HG03521 (cell line): Measurements from ENCODE around the gene FTCD.
"Not testable (repeated sequence)": the region's sequence is repeated elsewhere in the genome, so short reads cannot be mapped to it uniquely, and the experiment has no call there.

Source experiments
- ATAC-seq: cut with Tn5 transposase; IDR thresholded peaks from one replicate; pipeline ENCODE4 v1.9.1; 2021; ENCODE audit warnings: mild to moderate bottlenecking, moderate library complexity; ENCODE audit not compliant: unreplicated experiment

FTCD gene

DNA sequence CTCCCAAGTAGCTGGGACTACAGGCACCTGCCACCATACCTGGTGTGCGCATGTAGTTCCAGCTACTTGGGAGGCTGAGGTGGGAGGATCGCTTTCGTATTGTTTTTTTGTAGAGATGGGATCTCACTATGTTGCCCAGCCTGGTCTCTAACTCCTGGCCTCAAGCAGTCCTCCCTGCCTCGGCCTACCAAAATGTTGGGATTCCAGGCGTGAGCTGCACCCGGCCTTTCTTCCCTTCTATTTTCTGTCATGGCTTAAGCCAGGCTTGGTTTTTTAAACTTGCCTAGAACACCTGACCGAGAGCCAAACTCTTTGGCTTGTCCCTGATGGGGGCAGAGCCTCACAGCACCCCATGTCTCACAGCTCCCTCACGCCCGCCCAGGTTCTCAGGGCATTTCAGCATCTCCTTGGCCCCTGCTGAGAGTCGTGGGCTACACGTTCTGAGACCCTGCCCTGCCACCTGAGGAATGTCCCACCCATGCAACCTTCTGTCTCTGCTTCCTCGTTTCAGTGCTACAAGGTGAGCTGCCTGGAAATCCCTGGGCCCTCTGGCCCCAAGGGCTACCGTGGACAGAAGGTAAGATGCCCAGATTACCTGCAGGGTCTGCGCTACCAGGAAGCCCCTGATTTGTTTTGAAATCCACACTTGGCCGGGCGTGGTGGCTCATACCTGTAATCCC, 41.7 kb downstream of the FTCD start:
- ATAC-seq = no peak

DNA sequence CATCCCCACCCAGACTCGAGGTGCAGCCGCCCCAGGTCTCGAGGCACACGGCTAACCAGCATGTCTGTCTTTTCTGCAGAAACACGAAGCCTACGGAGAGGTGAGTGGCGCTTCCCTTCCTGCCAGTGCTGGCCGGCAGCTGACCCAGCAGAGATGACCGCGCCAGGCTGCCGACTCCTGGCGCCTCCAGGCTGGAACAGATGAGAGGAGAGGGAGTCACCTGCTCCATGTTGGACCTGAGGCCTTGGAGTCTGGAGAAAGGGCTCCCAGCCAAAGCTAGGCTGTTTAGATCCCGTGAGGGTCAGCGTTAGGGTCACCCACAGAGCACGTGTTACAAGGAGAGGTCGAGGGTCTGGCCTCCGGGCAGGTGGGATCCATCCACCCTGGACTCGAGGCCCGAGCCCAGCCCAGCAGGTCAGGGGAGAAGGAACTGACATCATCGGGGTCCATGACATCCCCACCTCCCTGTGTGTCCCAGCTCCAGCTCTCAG, 42.6 kb downstream of the FTCD start:
- no peak for ATAC-seq

DNA sequence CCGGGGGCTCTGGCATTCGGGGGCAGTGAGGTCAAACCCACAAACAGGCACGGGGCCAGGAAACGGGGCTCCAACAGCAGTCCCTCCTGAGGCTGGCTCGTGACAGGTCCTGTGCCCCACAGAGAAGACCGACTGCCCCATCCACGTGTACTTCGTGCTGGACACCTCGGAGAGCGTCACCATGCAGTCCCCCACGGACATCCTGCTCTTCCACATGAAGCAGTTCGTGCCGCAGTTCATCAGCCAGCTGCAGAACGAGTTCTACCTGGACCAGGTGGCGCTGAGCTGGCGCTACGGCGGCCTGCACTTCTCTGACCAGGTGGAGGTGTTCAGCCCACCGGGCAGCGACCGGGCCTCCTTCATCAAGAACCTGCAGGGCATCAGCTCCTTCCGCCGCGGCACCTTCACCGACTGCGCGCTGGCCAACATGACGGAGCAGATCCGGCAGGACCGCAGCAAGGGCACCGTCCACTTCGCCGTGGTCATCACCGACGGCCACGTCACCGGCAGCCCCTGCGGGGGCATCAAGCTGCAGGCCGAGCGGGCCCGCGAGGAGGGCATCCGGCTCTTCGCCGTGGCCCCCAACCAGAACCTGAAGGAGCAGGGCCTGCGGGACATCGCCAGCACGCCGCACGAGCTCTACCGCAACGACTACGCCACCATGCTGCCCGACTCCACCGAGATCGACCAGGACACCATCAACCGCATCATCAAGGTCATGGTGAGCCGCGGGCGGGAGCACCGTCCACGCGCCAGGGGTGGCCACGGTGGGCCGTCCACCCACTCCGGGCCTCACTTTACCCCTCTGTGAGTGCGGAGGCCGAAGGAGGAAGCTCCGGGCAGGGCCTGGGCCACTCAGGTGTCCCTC, 43.3 kb downstream of the FTCD start:
- no peak for ATAC-seq

DNA sequence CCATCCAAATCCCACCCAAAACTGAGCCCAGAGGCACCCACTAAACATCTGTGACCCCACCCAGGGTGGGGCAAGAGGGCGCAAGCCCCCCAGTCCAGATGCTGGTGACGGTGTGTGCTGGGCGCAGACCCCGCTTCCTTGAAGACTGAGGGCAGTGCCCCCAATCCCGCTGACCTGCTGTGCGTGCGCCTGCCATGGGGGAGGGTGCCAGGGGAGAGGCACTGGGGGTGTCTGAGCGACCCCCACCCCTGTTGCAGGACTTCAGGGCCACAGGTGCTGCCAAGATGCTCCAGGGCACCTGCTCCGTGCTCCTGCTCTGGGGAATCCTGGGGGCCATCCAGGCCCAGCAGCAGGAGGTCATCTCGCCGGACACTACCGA, 44.2 kb downstream of the FTCD start:
- ATAC-seq = no peak

DNA sequence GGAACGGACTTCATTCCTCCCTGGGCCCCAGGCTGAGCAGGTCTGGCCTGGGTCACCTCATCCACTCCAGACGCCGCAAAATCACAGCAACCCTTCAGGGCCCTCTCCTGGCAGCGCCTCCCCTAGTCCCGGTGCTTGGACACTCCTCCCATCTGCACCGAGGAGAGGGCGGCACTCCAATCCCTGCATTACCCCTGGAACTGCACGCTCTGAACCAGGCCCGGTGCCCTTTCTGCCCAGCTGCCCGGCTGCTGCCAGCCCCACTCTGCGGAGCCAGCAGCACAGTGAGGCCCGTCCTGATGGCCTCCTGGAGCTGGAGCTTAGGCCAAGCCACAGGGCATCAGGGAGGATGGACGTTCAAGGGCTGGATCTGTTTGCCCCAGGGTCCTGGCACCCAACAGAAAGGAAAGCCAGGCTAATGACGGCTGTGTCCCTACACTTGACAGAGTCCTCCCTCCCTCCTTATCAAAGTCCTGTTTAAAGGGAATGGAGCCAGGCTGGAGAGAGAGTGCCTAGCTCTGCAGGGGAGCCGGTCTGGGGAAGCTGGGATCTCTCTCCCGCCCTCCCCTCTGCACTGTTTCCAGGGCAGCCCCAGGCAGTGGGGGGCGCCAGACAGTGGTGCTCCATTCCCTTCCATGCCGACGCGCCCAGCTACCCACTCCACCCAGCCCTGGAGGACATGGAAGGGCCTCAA, 44.7 kb downstream of the FTCD start:
- no peak for ATAC-seq

DNA sequence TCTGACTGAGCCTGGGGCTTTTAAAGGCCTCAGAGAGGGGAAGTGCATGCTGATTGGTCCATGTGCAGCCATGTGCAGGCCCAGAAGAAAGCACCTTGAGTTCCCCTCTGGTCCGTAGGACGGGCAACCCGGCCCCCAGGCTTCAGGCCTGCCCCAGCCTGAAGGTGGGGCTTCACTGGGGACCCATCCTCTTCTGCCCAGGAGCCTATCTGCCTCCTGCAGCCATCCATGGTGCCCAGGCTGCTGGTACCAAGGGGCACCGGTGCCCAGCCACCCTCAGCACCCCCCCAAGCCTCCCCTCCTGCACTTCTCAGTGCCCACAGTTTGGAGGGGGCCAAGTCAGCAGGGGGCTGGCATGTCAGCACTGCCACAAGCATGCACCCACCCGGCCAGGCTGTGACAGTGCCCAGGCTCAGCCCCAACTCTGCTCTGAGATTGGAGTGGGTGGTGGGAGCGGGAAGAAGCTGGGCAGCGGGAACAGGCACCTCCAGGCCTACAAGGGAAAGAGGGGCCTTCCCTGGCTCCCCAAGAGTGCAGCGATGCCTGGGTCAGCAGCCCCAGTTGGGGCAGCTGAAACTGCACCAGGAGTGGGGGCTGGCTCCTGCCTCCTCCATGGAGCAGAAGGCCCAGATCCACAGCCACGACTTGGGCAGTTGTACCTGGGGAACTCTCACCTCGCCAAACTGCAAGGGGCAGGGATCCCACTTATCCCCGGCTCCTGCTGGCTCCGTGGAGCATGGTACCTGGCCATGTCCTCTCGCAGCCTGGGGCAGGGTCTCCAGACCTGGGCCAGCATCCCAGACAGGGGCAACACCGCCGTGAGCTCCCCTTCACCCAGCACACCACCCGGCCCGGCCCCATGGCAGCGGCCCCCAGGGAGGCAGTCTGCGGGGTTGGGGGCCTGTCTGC, 45.8 kb downstream of the FTCD start:
- ATAC-seq = no peak

DNA sequence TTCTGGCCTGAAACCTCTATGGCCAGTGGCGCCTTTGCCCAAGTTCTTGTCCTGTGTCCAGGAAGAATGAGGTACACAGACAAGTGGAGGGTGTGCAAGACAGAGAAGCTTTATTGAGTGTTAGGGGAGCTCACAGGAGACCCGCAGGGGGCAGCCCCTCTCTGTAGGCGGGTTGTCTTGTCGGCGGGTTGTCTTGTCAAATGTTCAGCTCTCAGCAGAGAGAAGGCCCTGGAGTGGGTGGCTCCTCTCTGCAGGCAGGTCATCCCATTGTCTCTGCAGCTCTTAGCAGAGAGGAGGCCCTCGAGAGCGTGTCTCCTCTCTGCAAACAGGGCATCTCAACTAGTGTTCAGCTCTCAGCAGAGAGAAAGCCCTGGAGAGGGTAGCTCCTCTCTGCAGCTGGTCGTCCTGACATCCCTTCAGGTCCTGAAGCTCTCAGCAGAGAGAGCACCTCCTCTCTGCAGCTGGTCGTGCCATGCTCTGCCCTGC, 46.5 kb downstream of the FTCD start:
- ATAC-seq = no peak

DNA sequence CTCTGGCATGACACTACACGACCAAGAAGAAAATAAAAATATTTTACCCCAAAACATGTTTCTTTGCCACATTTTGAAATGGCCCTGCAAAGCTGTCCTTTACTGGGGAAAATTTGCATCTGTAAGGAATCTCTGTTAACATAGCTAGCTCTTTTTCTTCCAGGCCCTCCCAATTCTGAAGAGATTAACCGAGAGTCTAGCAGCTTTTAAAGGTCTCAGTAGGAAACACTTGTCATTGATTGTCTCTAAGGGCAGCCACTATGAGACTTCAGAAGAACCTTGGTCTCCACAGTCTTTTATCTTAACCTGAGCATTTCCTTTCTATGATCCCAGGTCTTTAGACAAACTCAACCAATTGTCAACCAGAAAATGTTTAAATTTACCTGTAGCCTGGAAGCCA, 48.0 kb downstream of the FTCD start:
- ATAC-seq = not testable (repeated sequence)

DNA sequence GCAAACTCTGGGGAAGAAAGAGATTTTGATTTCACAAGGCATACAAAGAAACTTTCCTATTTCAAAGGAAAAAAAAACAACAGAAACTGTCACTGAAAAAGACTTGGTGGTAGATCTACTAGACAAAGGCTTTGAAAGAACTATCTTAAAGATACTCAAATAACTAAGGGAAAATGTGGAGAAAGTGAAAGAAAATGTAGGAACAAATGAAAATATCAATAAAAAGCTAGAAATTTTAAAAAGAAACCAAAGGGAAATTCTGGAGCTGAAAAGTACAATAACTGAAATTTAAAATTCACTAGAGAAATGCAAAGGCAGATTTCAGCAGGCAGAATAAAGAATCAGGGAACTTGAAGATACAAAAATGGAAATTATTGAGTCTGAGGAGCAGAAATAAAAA, 51.3 kb downstream of the FTCD start:
- no peak for ATAC-seq

DNA sequence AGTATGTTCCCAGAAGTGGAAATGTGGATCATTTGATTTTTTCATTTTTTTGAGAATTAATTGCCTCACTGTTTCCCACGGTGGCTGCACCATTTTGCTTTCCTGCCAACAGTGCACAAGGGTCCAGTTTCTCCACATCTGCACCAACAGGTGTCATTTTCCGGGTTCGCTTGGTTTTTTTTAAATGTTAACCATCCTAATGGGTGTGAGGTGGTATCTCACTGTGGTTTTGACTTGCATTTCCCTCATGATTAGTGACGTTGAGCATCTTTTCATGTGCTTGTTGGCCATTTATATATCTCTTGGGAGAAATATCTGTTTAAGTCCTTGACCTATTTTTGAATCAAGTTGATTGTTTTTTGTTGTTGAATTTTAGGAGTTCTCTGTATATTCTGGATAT, 54.5 kb downstream of the FTCD start:
- ATAC-seq = no peak

DNA sequence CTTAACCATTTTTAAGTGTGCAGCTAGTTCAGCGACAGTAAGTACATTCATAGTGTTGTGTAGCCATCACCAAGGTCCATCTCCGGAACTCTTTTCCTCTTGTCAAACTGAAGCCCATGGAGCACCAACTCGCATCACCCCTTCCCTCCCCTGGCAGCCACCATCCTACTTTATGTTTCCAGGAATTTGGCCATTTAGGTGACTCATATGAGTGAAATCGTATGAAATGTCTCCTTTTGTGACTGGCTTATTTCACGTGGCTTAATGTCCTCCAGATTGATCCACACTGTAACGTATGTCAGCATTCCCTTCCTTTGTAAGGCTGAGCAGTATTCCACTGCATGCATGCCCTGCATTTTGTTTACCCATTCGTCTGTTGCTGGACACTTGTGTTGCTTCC, 55.0 kb downstream of the FTCD start:
- no peak for ATAC-seq

DNA sequence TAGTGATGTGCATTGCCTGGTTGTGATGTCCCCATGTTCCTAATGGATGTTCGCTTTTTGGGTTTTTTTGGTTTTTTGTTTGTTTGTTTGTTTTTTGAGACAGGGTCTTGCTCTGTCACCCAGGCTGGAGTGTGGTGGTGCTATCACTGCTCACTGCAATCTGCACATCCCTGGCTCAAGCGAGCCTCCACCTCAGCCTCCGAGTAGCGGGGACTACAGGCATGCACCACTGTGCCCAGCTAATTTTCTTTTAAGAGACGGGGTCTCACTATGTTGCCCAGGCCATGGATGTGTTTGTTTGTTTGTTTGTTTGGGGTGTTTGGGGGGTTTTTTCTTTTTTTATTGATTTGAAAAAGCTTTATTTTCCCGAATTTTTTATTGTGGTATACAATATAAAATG, 55.4 kb downstream of the FTCD start:
- no peak for ATAC-seq

DNA sequence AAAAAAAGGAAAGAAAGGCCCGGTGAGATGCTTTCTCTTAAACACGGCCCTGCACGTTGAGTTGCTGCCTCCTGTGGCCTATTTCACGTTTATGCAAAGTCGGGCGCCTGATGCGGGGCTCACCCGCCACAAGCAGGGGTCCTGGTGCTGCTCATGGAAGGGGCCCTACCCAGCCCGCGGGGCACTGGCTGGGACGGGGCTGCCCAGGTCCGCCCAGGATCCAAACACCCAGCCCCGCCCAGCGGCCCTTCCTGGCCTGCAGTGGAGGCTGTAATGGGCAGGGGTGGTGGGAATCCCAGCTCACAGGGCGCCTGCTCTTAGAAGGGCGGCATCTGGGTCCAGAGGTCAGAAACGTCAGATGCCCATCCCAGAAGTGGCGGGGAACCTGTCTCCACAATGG, 55.9 kb downstream of the FTCD start:
- no peak for ATAC-seq

DNA sequence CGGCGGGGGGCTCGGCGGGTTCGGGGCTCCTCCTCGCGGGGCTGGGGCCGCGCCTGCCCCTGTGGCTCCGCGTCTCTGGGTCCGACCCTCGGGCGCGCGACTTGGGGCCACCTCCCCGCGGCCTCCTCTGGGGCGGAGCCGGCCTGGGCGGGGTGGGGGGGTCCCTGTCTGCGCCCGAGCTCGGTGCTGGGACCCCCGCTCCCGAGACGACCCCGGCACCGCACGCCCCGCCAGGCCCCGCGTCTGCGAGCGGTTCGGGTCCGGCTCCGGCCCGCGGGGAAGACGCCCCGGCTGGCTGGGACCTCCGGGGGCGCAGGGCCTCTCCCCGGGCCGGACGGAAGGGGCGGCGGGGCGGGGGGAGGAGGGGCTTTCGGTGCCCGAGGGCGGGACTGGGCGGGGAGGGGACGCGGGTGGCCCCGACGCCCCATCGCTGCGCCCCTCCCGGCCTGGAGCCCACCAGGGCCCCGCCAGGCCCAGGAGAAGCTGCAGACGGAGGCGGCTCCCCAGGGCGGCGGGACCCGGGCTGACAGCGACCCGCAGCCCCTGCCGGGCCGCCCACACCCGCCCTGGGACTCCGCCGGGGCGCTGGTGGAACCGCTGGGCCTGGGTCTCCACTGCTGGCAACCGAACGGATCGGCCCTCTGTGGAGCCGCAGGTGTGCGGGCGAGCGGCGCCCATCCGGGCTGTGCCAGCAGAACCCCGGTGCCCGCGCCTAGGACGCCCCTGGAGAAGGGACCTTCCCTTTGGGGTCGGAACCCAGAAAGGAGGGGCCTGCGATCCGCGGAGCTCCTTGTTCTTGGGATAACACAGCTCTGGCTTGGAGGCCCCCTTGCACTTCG, 56.9 kb downstream of the FTCD start:
- ATAC-seq = no peak

DNA sequence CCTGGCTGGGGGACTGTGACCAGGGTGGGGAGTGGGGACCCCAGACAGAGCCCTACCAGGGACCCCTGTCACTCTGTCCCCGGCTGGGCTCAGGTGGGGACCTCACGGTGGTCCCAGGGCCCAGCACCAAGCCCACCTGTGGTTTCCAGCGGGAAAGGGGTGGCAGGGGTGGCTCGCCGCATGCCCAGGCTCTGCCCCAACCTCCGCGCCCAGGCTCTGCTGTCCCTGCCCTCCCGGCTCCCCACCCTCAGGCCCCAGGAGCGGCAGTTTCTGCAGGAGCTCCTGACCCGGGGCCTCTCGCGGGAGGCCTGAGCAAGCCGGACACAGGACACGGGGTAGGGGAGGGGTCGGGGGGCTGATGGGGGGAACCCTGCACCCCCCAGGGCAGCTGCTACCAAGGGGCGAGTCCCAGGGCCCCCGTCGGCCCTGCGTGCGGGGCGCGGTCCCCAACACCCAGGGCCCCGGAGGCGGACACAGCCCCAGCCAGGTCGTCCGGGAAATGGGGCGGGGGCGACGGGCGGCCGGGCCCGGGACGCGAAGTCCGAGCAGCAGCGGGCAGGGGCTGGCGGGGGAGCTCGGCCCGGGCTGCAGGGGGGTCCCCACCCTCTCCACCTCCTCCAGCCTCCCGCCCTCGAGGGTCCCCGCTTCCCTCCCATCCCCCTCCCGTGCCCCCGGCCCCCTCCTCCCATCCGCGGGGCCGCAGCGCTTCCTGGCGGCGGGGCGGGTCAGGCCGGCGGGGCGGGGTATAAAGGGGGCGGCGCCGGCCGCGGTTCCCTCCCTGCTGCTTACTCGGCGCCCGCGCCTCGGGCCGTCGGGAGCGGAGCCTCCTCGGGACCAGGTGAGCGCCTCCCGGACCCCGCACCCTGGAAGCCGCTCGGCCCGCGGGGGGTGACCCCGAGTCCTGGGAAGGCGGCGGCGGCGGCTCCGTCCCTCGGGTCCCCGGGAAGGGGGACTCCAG, 57.8 kb downstream of the FTCD start, which contains the start of gene COL6A2:
Gene COL6A2, plus strand, starts transcription at position 777 of the 958 bp plus-strand sequence.
- ATAC-seq = no peak

DNA sequence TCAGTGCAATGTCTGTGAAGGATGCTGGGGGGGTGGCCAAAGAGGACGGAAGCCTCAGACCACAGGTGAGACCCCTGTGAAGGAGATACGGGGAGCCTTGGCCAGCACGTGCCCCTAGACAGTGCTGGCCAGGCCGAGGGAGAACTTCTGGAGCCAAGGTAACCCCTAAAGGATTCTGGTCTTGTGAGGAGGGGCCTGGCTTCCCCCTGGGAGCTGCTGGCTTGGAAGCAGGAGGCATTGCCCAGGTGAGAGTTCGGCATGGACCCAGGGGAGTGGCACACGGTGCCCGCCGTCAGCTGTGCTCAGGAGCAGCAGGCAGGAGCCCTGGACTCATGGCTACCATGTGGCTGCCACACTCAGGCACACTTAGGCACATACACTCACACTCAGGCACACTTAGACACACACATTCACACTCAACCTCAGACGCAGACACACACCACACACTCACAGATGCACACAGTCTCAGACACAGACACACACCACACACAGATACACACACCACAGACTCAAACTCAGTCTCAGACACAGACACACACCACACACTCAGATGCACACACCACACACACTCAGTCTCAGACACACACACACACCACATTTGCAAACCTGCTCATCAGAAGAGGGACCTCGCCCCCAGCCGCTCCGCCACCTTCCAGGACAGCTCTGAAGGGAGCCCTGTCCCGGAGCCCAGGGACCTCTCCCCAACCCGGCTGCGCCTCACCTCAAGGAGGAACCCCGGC, 58.6 kb downstream of the FTCD start:
- ATAC-seq = no peak

DNA sequence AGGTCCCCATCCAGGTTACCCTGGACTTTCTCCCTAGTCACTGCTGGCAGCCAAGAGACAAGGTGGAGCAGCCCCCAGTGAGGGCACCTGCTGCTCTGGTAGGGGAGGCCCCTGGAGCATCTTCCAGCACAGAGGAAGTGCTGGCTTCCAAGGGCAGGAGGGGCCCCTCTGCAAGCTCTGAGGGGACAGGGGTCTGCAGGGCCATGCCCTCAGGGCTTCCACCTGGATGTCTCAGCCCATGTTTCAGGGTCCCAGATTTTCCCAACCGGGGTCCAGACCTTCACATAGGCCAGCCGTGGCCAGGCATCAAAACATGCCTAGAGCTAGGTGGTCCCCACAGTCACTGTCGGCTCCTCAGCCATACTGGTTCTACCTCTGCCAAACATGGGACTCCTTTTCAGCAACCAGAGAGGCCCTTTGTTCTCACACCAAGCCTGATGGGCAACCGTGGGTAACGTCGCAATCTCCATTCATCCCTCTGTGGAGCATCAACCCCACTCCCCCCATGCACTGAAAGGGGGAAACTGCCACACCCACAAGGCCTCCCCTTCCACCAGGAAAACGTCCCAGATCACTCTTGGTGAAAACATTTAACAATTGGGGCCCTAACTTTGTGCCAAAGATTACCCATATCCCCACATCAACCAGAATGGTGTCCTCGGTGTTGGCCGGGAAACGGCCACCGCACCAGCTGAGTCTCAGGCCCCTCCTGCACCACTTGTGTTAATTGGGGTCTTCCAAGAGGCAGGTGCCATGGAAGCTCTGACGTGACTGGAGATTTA, 59.4 kb downstream of the FTCD start:
- no peak for ATAC-seq
